ENCODE data around the gene ZNF516.

The ZNF516 gene

GRCh38 chr18:76528477-76529432 lies 33.7 kb upstream of the ZNF516 start:
- H3K27ac ChIP-seq (replicated peaks; ENCODE audit: low read length): no peak overlapping the region
- DNase-seq (ENCODE audit: low spot score): no peak
- H2AFZ ChIP-seq (ENCODE audit: low read length): peak overlapping the region; percentile 77
- H2BK5ac ChIP-seq (ENCODE audit: low read length): peak overlapping the region; percentile 26
- H2BK15ac ChIP-seq (ENCODE audit: low read length): peak overlapping the region; percentile 71
- H2AK5ac ChIP-seq (ENCODE audit: low read depth, low read length): peak overlapping the region; percentile 36
- no CpG with 5 or more reads among the region's 28 CpGs for WGBS, 2 donors (ENCODE audit: extremely low coverage in 2 of 2, insufficient read length in 2 of 2, insufficient replicate concordance in 1 of 2)
- H3K4me2 ChIP-seq (ENCODE audit: insufficient read depth, low read length, poor library complexity, severe bottlenecking): peak overlapping the region; percentile 45
- H3K79me1 ChIP-seq (ENCODE audit: low read depth, low read length): no peaks in the 10 kb centered on the region
- H3K36me3 ChIP-seq (replicated peaks in 1 of 2; ENCODE audit: control insufficient read depth in 2 of 2, insufficient read depth in 2 of 2, low read length in 2 of 2): no peaks in the 10 kb centered on the region
- H3K27me3 ChIP-seq (ENCODE audit: control insufficient read depth in 3 of 3, insufficient read depth in 3 of 3, low read depth in 1 of 3, low read length in 3 of 3): no peaks in the 10 kb centered on the region
- no peak overlapping the region for H3K23ac ChIP-seq (ENCODE audit: low read depth, low read length, poor library complexity)
- no peak overlapping the region for H4K8ac ChIP-seq (ENCODE audit: low read depth, low read length)
- H3K4ac ChIP-seq (ENCODE audit: low read length): peak overlapping the region; percentile 47
- H2BK12ac ChIP-seq (ENCODE audit: low read length): no peak overlapping the region
- H4K91ac ChIP-seq (ENCODE audit: low read depth, low read length, poor library complexity): no peak overlapping the region
- H3K9ac ChIP-seq (ENCODE audit: low read depth, low read length, poor library complexity): no peak overlapping the region
- H3K18ac ChIP-seq (ENCODE audit: low read length): peak overlapping the region; percentile 85
- peaks cover 11 to 23% of the 10 kb centered on the region in 2 donors for H3K4me1 ChIP-seq (ENCODE audit: control insufficient read depth in 2 of 2, insufficient read depth in 1 of 2, low read depth in 1 of 2, low read length in 2 of 2)
- no peak overlapping the region for H2BK120ac ChIP-seq (ENCODE audit: low read depth, low read length)
- H3K14ac ChIP-seq (ENCODE audit: low read length): peak overlapping the region; percentile 48
- H3K9me3 ChIP-seq (replicated peaks in 1 of 2; ENCODE audit: control insufficient read depth in 2 of 2, insufficient read depth in 1 of 2, low read depth in 1 of 2, low read length in 2 of 2): no peaks in the 10 kb centered on the region
- no peak overlapping the region for H3K4me3 ChIP-seq (ENCODE audit: low read length in 2 of 2)

- H3K79me1 ChIP-seq (ENCODE audit: low read depth, low read length): no peaks in the 10 kb centered on the region
- H2AFZ ChIP-seq (ENCODE audit: low read length): no peak overlapping the region
- no peaks in the 10 kb centered on the region for H3K27me3 ChIP-seq (ENCODE audit: control insufficient read depth in 3 of 3, insufficient read depth in 3 of 3, low read depth in 1 of 3, low read length in 3 of 3)
- H3K9ac ChIP-seq (ENCODE audit: low read depth, low read length, poor library complexity): no peak overlapping the region
- no peak overlapping the region for H2BK12ac ChIP-seq (ENCODE audit: low read length)
- H3K4me1 ChIP-seq (ENCODE audit: control insufficient read depth in 2 of 2, insufficient read depth in 1 of 2, low read depth in 1 of 2, low read length in 2 of 2): peaks cover 18 to 37% of the 10 kb centered on the region in 2 donors
- no peak overlapping the region for H3K18ac ChIP-seq (ENCODE audit: low read length)
- no peak overlapping the region for H3K27ac ChIP-seq (replicated peaks; ENCODE audit: low read length)
- WGBS, 2 donors (ENCODE audit: extremely low coverage in 2 of 2, insufficient read length in 2 of 2, insufficient replicate concordance in 1 of 2): no CpG with 5 or more reads among the region's 3 CpGs
- no peaks in the 10 kb centered on the region for H3K36me3 ChIP-seq (replicated peaks in 1 of 2; ENCODE audit: control insufficient read depth in 2 of 2, insufficient read depth in 2 of 2, low read length in 2 of 2)
- no peak overlapping the region for H3K23ac ChIP-seq (ENCODE audit: low read depth, low read length, poor library complexity)
- no peak overlapping the region for H4K8ac ChIP-seq (ENCODE audit: low read depth, low read length)
- no peak overlapping the region for H3K4me2 ChIP-seq (ENCODE audit: insufficient read depth, low read length, poor library complexity, severe bottlenecking)
- H2BK15ac ChIP-seq (ENCODE audit: low read length): no peak overlapping the region
- no peak overlapping the region for H3K4ac ChIP-seq (ENCODE audit: low read length)
- no peak for DNase-seq (ENCODE audit: low spot score)
- H2BK5ac ChIP-seq (ENCODE audit: low read length): no peak overlapping the region
- no peak overlapping the region for H2BK120ac ChIP-seq (ENCODE audit: low read depth, low read length)
- H3K14ac ChIP-seq (ENCODE audit: low read length): no peak overlapping the region
- H4K91ac ChIP-seq (ENCODE audit: low read depth, low read length, poor library complexity): no peak overlapping the region
- H2AK5ac ChIP-seq (ENCODE audit: low read depth, low read length): no peak overlapping the region
- H3K4me3 ChIP-seq (ENCODE audit: low read length in 2 of 2): no peak overlapping the region
- no peaks in the 10 kb centered on the region for H3K9me3 ChIP-seq (replicated peaks in 1 of 2; ENCODE audit: control insufficient read depth in 2 of 2, insufficient read depth in 1 of 2, low read depth in 1 of 2, low read length in 2 of 2)
Observed at GRCh38 chr18:76525911-76526310, 30.9 kb upstream of the ZNF516 start.

- Histone ChIP-seq H3K9ac (ENCODE audit: low read depth, low read length, poor library complexity) (no peak overlapping the region), H3K79me1 (ENCODE audit: low read depth, low read length) (no peaks in the 10 kb centered on the region), H3K4me3 (ENCODE audit: low read length in 2 of 2) (peak overlapping the region in 1 of 2 donors; percentile 53), H3K23ac (ENCODE audit: low read depth, low read length, poor library complexity) (no peak overlapping the region), H4K91ac (ENCODE audit: low read depth, low read length, poor library complexity) (no peak overlapping the region), H2BK120ac (ENCODE audit: low read depth, low read length) (no peak overlapping the region), H3K27me3 (ENCODE audit: control insufficient read depth in 3 of 3, insufficient read depth in 3 of 3, low read depth in 1 of 3, low read length in 3 of 3) (no peaks in the 10 kb centered on the region), H2AK5ac (ENCODE audit: low read depth, low read length) (no peak overlapping the region), H3K4me2 (ENCODE audit: insufficient read depth, low read length, poor library complexity, severe bottlenecking) (peak overlapping the region; percentile 75), H2BK15ac (ENCODE audit: low read length) (no peak overlapping the region), H3K4ac (ENCODE audit: low read length) (no peak overlapping the region), H4K8ac (ENCODE audit: low read depth, low read length) (no peak overlapping the region), H2BK12ac (ENCODE audit: low read length) (no peak overlapping the region), H3K9me3 (replicated peaks in 1 of 2; ENCODE audit: control insufficient read depth in 2 of 2, insufficient read depth in 1 of 2, low read depth in 1 of 2, low read length in 2 of 2) (no peaks in the 10 kb centered on the region), H3K18ac (ENCODE audit: low read length) (peak overlapping the region; percentile 88), H3K4me1 (ENCODE audit: control insufficient read depth in 2 of 2, insufficient read depth in 1 of 2, low read depth in 1 of 2, low read length in 2 of 2) (peaks cover 18 to 42% of the 10 kb centered on the region in 2 donors), H2AFZ (ENCODE audit: low read length) (peak overlapping the region; percentile 85), H3K36me3 (replicated peaks in 1 of 2; ENCODE audit: control insufficient read depth in 2 of 2, insufficient read depth in 2 of 2, low read length in 2 of 2) (no peaks in the 10 kb centered on the region), H2BK5ac (ENCODE audit: low read length) (no peak overlapping the region), H3K27ac (replicated peaks; ENCODE audit: low read length) (peak overlapping the region; percentile 4), H3K14ac (ENCODE audit: low read length) (no peak overlapping the region)
- no CpG with 5 or more reads among the region's 20 CpGs for WGBS, 2 donors (ENCODE audit: extremely low coverage in 2 of 2, insufficient read length in 2 of 2, insufficient replicate concordance in 1 of 2)
- DNase-seq (ENCODE audit: low spot score): peak; percentile 72
Observed at GRCh38 chr18:76524900-76525698, 30.1 kb upstream of the ZNF516 start.

GRCh38 chr18:76524477-76524876 lies 29.4 kb upstream of the ZNF516 start:
- DNase-seq (ENCODE audit: low spot score): no peak
- no peak overlapping the region for H3K14ac ChIP-seq (ENCODE audit: low read length)
- no peak overlapping the region for H2AK5ac ChIP-seq (ENCODE audit: low read depth, low read length)
- no peak overlapping the region for H4K91ac ChIP-seq (ENCODE audit: low read depth, low read length, poor library complexity)
- no peak overlapping the region for H3K9ac ChIP-seq (ENCODE audit: low read depth, low read length, poor library complexity)
- no peak overlapping the region for H3K18ac ChIP-seq (ENCODE audit: low read length)
- H3K4me1 ChIP-seq (ENCODE audit: control insufficient read depth in 2 of 2, insufficient read depth in 1 of 2, low read depth in 1 of 2, low read length in 2 of 2): peaks cover 18 to 47% of the 10 kb centered on the region in 2 donors
- H2BK12ac ChIP-seq (ENCODE audit: low read length): no peak overlapping the region
- no peaks in the 10 kb centered on the region for H3K9me3 ChIP-seq (replicated peaks in 1 of 2; ENCODE audit: control insufficient read depth in 2 of 2, insufficient read depth in 1 of 2, low read depth in 1 of 2, low read length in 2 of 2)
- H2BK15ac ChIP-seq (ENCODE audit: low read length): no peak overlapping the region
- H3K79me1 ChIP-seq (ENCODE audit: low read depth, low read length): no peaks in the 10 kb centered on the region
- WGBS, 2 donors (ENCODE audit: extremely low coverage in 2 of 2, insufficient read length in 2 of 2, insufficient replicate concordance in 1 of 2): no CpG with 5 or more reads among the region's 2 CpGs
- H4K8ac ChIP-seq (ENCODE audit: low read depth, low read length): no peak overlapping the region
- no peak overlapping the region for H3K4ac ChIP-seq (ENCODE audit: low read length)
- no peak overlapping the region for H3K23ac ChIP-seq (ENCODE audit: low read depth, low read length, poor library complexity)
- no peaks in the 10 kb centered on the region for H3K36me3 ChIP-seq (replicated peaks in 1 of 2; ENCODE audit: control insufficient read depth in 2 of 2, insufficient read depth in 2 of 2, low read length in 2 of 2)
- H3K27me3 ChIP-seq (ENCODE audit: control insufficient read depth in 3 of 3, insufficient read depth in 3 of 3, low read depth in 1 of 3, low read length in 3 of 3): no peaks in the 10 kb centered on the region
- H3K4me3 ChIP-seq (ENCODE audit: low read length in 2 of 2): no peak overlapping the region
- no peak overlapping the region for H2BK5ac ChIP-seq (ENCODE audit: low read length)
- H2BK120ac ChIP-seq (ENCODE audit: low read depth, low read length): no peak overlapping the region
- H3K4me2 ChIP-seq (ENCODE audit: insufficient read depth, low read length, poor library complexity, severe bottlenecking): no peak overlapping the region
- H2AFZ ChIP-seq (ENCODE audit: low read length): no peak overlapping the region
- H3K27ac ChIP-seq (replicated peaks; ENCODE audit: low read length): no peak overlapping the region

Data from neuronal stem cell (in vitro differentiated cells).